GM18502 (cell line): ENCODE results near the gene COQ9.

Source experiments
- ATAC-seq: cut with Tn5 transposase; IDR thresholded peaks from one replicate; pipeline ENCODE4 v1.9.1; 2021; ENCODE audit warnings: mild to moderate bottlenecking; ENCODE audit not compliant: unreplicated experiment, poor library complexity

Gene COQ9

DNA sequence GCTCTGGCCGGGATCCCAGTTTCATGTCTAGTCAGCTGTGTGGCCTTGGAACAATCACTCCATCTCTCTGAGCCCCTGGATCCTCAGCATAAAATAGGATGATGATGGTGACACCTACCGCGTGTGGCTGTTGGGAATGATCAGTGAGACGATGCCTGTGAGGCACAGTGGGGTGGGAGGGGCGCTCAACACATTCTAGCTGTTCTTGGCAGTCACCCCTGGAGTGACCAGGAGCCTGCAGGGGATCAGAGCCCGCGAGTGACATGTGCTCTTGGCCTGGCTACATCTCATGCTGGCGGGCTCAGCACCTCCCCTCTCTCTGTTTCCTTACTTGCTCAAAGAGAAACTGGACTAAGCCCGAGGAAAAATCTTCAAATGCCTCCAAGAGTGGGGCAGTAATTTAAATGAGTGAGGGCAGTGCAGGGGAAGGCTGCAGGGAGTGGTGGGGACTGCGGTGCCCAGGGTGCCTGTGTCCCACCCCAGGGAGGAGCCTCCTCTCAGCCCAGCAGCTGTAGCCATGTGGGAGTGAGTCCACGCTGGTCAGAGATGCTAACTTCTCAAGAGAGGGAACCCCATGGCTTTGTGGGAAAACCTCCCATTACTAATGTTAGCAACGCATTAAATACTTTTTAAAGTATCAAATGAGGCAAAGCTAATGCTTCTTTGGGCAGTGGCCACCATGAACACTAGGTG lies 62.1 kb downstream of the COQ9 start:
- no peak for ATAC-seq

DNA sequence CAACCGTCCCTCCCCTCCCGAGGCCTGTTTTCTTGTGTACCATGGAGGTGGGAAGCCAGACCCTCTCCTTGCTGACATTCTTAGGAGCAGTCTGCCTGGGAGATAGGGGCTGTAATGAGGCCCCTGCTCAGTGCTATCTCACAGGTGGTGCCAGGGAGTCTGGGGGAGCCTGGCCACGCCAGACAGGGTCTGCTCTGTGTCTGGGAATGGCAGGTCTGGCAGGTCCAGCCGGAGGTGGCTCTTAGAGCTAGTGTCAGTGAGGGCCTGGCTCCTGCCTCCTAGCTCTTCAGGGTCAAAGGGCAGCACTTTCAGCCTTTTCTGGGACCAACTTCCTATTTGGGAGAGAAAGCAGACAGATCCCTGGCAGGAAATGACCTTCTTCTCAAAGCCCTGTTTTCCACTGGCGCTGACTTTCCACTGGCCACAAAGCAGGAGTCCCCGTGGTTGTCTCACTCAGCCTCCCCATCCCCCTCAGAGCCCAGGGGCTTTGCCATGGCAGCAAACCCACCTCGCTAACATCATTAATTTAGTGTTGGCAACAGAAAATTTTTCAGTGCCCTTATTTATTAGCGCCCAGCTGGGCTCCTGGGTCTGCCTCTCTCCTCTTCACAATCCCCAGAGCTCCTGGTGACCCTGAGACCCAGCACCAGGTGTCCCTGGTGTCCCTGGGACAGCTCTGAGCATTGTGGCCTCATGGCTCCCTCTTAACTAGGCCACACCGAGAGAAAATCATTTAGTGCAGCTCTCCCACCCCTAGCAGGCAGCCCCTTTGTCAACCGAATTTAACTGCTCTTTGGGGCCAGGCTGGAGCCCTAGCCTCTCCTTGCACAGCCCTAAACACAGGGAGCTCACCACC lies 63.0 kb downstream of the COQ9 start:
- no peak for ATAC-seq
